ENCODE data around the gene MYO15A. TPM values are rescaled to one million over a fixed set of nuclear protein-coding genes. Genes with fewer than 3 reads are reported as not detected.
A peak's percentile ranks its signal among the peaks of the same experiment; 100 is the strongest.

The MYO15A gene
- total RNA-seq, 1 experiment from 2014 or later = 0.36 TPM

- TF ChIP-seq REST (IDR thresholded peaks at IDR 0.05; ENCODE audit: insufficient read depth in 1 of 2, low read depth in 2 of 2, low read length in 1 of 2) = no peak
- no peak for TF ChIP-seq TCF7L2 (IDR thresholded peaks at IDR 0.05; ENCODE audit: low read depth, low read length)
- in situ Hi-C loops (cut with HindIII; ENCODE audit: low pct_unique_long_range_greater_than_20kb, low sequenced_read_pairs) (no loop called here), intact Hi-C loops (cut with micrococcal nuclease; ENCODE audit: unreplicated experiment) (no loop called here)
- H3K27ac ChIP-seq (ENCODE audit: low read length) = no peak overlapping the region
- ChIA-PET POLR2A (no interaction called here), CTCF (interaction anchor here (0.6 kb wide), 1 partner anchor 399 kb away, joined by 5 read pairs; no protein-coding TSS in a partner anchor)
- no peak for DNase-seq (ENCODE audit: low read depth, low spot score)
- TSS peak; percentile 76 for BruUV-seq (replicated peaks)
- H3K4me1 ChIP-seq (ENCODE audit: control insufficient read depth, insufficient read depth, low read length) = peaks cover 7% of the 10 kb centered on the region
- ATAC-seq = no peak
- H3K9me3 ChIP-seq (ENCODE audit: control insufficient read depth, insufficient read depth, low read depth, low read length) = no peaks in the 10 kb centered on the region
- no peaks in the 10 kb centered on the region; the same call in none of the 2 replicates for H3K36me3 ChIP-seq (ENCODE audit: control insufficient read depth, insufficient read depth, low read length)
- H3K27me3 ChIP-seq (ENCODE audit: control insufficient read depth, insufficient read depth, low read length) = no peaks in the 10 kb centered on the region
- H3K4me3 ChIP-seq (ENCODE audit: low read depth in 2 of 2, low read length in 2 of 2) = no peak overlapping the region
These were observed 18.9 kb upstream of the MYO15A start for GRCh38 chr17:18089613-18090012.

GRCh38 chr17:18093616-18094408, 14.7 kb upstream of the MYO15A start:
- Histone ChIP-seq H3K36me3 (ENCODE audit: control insufficient read depth, insufficient read depth, low read length) (no peaks in the 10 kb centered on the region; the same call in none of the 2 replicates), H3K4me3 (ENCODE audit: low read depth in 2 of 2, low read length in 2 of 2) (no peak overlapping the region), H3K9me3 (ENCODE audit: control insufficient read depth, insufficient read depth, low read depth, low read length) (no peaks in the 10 kb centered on the region), H3K27me3 (ENCODE audit: control insufficient read depth, insufficient read depth, low read length) (no peaks in the 10 kb centered on the region), H3K4me1 (ENCODE audit: control insufficient read depth, insufficient read depth, low read length) (peaks cover 3% of the 10 kb centered on the region), H3K27ac (ENCODE audit: low read length) (no peak overlapping the region)
- ChIA-PET POLR2A (no interaction called here), CTCF (no interaction called here)
- TSS peak; percentile 33 for BruUV-seq (replicated peaks)
- TF ChIP-seq SIN3A (IDR thresholded peaks at IDR 0.05; ENCODE audit: borderline replicate concordance, insufficient read depth, low read depth, low read length) (no peak), CTCF (IDR thresholded peaks at IDR 0.05) (peak; percentile 73; the same call in 1 of the 2 replicates)
- peak; percentile 79 for ATAC-seq
- intact Hi-C loops (cut with micrococcal nuclease; ENCODE audit: unreplicated experiment) (no loop called here), in situ Hi-C loops (cut with HindIII; ENCODE audit: low pct_unique_long_range_greater_than_20kb, low sequenced_read_pairs) (no loop called here)
- no peak for DNase-seq (ENCODE audit: low read depth, low spot score)

- intact Hi-C loops (cut with micrococcal nuclease; ENCODE audit: unreplicated experiment) = no loop called here
- Histone ChIP-seq H3K4me1 (ENCODE audit: control insufficient read depth, insufficient read depth, low read length) (no peaks in the 10 kb centered on the region), H3K27ac (ENCODE audit: low read length) (no peak overlapping the region), H3K36me3 (ENCODE audit: control insufficient read depth, insufficient read depth, low read length) (no peaks in the 10 kb centered on the region; the same call in none of the 2 replicates), H3K9me3 (ENCODE audit: control insufficient read depth, insufficient read depth, low read depth, low read length) (no peaks in the 10 kb centered on the region), H3K4me3 (ENCODE audit: low read depth in 2 of 2, low read length in 2 of 2) (no peak overlapping the region), H3K27me3 (ENCODE audit: control insufficient read depth, insufficient read depth, low read length) (no peaks in the 10 kb centered on the region)
- ChIA-PET POLR2A (no interaction called here), CTCF (no interaction called here)
- BruUV-seq (replicated peaks) = no TSS peak
- ATAC-seq (no peak; the same call in 1 of the 2 replicates), DNase-seq (ENCODE audit: low read depth, low spot score) (no peak)
- in situ Hi-C loops (cut with HindIII; ENCODE audit: low pct_unique_long_range_greater_than_20kb, low sequenced_read_pairs) = no loop called here
- TF ChIP-seq SIN3A (IDR thresholded peaks at IDR 0.05; ENCODE audit: borderline replicate concordance, insufficient read depth, low read depth, low read length) = no peak
- TF ChIP-seq REST (IDR thresholded peaks at IDR 0.05; ENCODE audit: insufficient read depth in 1 of 2, low read depth in 2 of 2, low read length in 1 of 2) = no peak
- TF ChIP-seq TCF7L2 (IDR thresholded peaks at IDR 0.05; ENCODE audit: low read depth, low read length) = no peak
- no peak for TF ChIP-seq CTCF (IDR thresholded peaks at IDR 0.05)
- no peak for TF ChIP-seq POLR2AphosphoS5 (IDR thresholded peaks at IDR 0.05; ENCODE audit: low read depth, low read length)
These were observed 14.1 kb upstream of the MYO15A start for GRCh38 chr17:18094409-18094807.

All from Panc1 (cell line).